ENCODE measurements around the gene SRCIN1. TPM values are rescaled to one million over a fixed set of nuclear protein-coding genes. Genes with fewer than 3 reads are reported as not detected.
"Not testable (repeated sequence)": the region's sequence is repeated elsewhere in the genome, so short reads cannot be mapped to it uniquely, and the experiment has no call there.

Gene SRCIN1
- total RNA-seq, 1 donor from 2014 or later: 3.5 TPM

DNA sequence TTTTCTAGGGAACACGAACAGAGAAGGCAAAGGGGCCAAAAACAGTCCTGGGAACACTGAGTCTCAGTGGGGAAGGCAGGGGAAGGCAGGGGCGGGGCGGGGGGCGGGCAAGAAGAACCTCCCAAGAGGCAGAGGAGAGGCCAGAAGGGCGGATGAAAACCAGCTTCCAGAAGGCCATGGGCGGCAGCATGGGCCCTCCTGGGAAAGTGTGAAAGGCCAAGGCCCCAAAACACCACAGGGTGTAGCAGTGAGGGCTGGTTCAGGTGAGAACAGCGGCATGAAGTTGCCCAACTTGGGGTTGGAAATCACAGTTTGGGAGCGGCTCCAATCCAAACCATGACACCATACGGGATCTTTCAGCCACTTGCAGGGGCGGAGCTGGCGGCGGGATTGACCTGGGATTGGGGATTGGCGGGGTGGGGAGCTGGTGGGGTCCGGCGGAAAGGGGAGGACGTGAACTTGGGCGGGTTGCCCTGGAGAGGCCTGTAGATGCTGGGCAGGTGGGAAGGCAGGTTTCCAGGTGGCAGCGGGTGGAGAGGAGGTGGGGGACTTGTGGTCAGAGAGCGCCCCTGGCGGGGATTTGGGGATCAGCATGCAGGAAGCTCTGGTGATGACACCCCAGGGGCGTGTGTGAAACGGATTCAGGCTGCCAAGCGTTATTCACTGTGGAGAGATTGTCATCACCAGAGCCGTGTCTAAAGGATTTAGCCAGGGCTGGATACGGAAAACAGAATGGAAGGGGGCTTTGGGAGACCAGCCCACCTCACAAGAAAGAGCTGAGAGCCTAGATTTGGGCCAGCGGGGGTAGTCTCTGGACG lies 96.6 kb downstream of the SRCIN1 start:
- DNase-seq: peak; percentile 82

DNA sequence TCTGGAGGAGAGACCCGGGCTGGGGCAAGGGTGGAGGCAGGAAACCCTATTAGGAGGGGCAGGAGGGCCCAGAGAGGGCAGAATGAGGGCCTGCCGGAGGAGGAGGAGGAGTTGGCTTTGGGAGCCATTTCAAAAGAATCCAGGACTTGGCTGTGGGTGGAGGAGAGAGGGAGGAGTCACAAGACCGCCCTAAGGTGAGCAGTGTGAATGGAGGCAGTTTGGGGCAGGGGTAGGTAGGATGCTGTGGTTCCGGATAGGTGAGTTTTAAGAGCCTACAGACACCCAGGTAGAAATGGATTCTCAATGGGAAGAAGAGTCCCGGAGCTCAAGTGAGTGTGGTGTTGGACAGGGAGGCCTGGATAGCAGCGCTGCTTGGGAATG lies 97.2 kb downstream of the SRCIN1 start:
- no peak for DNase-seq

DNA sequence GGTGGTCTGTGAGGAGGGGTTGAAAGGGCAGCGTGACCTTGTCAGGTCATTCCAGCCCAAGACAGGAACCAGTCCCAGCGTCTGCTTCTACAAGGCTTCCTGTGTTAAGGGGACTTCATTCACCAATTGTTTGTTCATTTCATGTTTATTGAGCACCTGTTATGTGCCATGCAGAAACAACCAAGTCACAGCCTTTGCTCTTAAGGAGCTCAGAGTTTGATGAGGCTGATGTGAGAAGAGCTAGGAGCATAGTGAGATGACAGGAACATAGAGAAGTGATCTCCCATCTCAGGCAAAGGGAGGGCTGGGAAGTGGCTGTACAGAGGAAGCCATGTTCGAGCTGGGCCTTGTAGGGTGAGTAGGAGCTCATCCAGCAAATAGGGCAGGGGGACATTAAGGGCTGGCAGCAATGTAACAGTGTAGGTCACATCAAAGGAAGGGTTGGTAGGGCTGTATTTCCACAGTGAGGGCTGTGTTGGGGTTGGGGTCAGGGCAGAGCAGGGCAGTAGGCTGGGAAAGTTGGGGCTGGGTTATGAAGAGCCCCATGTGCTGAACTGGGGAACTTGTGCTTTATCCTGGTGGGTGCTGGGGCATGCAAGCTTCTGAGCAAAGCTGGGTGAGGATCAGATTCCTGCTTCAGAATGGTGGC lies 97.7 kb downstream of the SRCIN1 start:
- DNase-seq: no peak

- no peak for DNase-seq
These were observed 98.3 kb downstream of the SRCIN1 start for GRCh38 chr17:38507436-38507835.

DNA sequence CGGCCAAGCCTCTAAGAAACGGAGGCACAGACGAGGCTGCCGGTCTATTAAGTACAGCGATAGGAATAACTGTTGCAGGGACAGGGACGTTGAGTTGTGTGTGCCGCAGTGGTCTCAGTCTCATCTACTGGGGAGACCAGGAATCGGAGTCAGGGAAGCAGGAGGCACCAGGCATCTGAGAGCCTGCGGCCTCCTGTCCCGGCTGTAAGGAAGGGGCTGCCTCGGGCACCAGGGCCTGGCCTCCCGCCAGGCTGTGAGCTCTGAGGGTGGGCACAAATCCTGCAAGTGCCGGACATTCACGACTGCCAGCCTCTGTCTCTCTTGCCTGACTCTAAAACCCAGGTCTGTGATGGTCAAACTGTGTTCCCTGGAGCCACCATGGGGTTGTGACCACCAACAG lies 101.5 kb downstream of the SRCIN1 start:
- no peak for DNase-seq

GRCh38 chr17:38503286-38503913 lies 102.4 kb downstream of the SRCIN1 start:
- DNase-seq: not testable (repeated sequence)

GRCh38 chr17:38501718-38502117 lies 104.0 kb downstream of the SRCIN1 start:
- not testable (repeated sequence) for DNase-seq

GRCh38 chr17:38499230-38499629 lies 106.5 kb downstream of the SRCIN1 start:
- not testable (repeated sequence) for DNase-seq

DNA sequence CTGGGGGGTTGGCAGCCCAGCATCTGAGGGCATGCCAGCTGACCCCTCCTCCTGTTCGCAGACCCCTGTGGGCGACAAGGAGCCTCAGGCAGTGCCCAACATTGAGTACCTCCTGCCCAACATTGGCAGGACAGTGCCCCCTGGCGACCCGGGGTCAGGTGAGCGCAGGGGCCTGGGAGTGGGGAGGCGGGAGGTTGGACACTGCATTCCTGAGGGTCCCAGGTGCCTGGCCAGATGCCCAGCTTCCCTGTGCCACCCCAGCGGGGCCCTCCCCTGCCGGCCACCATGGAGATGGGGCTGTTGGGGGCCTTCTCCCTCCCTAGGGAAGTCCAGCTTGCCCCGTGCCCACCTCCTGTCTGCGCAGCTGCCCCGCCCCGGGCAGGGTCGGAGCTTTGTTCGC lies 107.4 kb downstream of the SRCIN1 start:
- DNase-seq: no peak

DNA sequence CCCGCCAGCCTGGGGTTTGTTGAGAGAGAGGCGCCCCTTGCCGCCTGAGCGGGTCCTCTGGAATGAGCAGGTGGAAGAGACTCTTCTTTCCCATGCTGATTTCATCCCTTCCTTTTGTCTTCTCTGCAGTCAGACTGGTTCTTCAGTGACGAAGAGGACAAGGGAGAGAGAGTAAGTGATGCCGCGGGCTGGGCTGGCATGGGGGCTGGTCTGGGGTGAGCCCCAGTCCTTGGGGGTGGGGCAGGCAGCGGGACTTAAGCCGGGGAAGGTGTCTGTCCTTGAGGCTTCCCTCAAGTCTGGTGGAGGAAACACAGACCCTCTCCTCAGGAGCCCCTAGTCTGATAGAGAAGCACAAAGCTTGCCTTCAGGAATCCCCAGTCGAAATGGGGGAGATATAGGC lies 108.1 kb downstream of the SRCIN1 start:
- not testable (repeated sequence) for DNase-seq

GRCh38 chr17:38494152-38494551 lies 111.6 kb downstream of the SRCIN1 start:
- not testable (repeated sequence) for DNase-seq

DNA sequence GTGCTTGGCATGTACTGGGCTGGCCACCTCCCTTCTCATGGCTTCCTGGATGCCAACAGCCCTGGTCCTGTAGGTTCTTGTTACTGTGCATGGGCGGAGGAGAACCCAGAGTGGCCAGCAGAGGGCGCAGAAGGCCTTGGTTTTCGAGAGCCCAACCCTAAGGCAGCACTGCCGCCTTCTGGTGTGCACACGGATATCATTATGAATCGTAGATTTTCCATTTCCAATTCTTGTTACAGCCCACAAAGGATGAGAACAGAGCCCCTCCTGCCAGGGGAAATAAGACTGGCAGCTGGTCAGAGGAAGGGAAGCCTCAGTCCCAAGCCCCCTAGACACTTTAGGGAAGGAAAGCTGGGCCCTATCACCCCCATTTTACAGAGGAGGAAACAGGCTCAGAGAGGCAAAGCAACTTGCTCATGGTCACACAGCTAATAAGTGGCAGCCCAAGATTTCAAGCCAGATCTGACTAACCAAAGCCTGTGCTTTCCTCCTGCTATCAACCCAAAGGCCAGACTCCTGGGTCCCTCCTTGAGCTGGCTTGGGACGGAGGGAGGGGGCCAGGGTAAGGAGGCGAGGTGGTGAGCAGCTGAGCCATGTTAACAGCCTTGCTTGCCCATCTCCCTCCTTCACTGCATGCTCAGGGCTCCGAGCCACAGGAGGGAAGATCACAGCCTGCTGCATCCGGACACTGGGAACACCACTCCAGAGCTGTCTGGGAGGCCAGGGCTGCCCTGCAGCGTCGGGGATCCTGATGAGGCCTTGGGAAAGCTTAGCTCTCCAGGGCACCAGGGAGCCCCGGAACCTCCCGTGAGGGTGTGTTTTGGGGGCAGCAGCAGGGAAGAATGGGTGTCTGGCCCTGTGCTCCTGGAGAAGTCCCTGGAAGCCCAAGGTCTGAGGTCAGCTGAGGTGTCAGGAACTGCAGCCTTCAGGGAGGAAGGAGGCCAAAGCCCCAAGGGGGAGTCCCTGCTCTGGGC lies 113.4 kb downstream of the SRCIN1 start:
- peak; percentile 63 for DNase-seq

GRCh38 chr17:38491346-38492066 lies 114.2 kb downstream of the SRCIN1 start:
- DNase-seq: not testable (repeated sequence)

DNA sequence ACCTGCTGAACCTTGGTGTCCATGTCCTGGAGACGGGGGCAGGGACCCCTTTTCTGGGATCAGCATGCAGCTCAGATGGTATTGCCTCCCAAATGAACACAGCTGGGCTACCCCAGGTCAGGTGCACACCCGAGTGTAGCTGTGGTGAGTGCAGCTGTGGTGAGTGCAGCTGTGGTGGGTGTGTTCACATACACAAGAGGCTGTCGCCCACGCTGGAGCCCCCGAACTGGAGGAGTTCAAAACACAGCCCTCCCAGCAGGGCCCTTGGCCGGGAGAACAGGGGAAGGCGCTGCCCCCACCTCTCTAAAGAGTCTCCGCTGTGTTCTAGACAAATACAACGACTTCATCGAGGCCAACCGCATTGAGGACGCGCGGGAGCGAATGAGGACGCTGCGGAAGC lies 116.0 kb downstream of the SRCIN1 start:
- not testable (repeated sequence) for DNase-seq

DNA sequence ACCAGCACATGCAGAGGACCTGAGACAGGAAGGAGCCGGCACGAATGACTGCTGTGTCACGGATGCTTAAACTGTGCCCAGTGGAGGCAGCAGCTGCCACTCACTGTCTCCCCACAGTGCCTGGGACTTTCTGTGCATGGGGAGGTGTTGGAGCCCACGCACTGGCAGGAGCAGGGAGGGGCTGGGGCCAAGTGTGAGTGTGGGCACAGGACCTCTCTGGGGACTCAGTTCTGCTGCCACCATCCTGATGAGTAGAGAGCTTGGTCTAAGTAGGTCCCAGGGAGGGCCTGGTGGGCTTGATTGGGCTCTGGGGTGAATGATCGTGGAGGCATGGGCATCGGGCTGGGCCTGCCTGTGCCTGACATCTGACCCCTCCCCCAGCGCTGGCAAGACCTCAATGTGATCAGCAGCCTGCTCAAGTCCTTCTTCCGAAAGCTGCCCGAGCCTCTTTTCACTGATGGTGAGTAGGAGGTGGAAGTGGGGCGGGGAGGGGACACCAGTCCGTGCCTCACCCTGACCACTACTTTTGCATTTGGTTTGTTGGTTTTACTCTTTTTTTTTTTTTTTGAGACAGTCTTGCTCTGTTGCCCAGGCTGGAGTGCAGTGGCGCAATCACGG lies 120.0 kb downstream of the SRCIN1 start:
- not testable (repeated sequence) for DNase-seq

DNA sequence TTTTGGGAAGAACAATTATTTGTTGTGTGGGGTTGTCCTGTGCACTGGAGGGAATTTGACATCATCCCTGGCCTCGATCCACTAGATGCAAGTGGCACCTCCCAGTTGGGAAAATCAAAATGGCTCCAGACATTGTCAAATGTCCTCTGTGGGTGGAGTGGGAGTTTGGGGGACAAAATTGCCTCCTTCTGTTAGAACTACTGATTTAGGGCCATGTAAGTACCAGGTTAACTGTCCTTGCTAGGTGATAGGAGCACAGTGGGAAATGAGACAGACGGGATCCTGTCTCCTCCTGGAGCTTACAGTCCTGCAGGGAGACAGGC lies 120.6 kb downstream of the SRCIN1 start:
- DNase-seq: no peak

GRCh38 chr17:38484242-38485145 lies 121.3 kb downstream of the SRCIN1 start:
- DNase-seq: peak; percentile 56

GRCh38 chr17:38482700-38483043 lies 123.1 kb downstream of the SRCIN1 start:
- DNase-seq: not testable (repeated sequence)

DNA sequence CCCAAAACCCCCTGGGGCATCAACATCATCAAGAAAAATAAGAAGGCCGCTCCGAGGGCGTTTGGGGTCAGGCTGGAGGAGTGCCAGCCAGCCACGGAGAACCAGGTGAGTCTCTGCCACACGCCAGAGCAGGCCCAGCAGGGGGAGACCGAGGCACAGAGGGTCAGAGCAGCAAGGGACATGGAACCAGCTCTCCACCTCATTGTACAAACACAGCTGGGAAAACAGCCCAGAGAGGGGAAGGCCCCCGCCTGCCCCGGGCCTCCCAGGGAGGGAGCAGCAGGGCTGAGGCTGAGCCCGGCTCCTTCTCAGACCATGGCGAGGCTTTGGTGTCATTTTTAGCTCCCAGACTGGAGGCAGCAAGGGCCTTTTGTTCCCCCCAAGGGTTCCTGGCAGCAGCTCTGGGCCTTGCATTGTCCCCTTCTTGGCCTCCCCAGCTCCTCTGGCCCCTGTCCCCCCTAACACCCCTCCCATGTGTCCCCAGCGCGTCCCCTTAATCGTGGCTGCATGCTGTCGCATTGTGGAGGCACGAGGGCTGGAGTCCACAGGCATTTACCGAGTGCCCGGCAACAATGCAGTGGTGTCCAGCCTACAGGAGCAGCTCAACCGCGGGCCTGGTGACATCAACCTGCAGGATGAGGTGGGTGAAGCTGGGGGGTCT lies 123.6 kb downstream of the SRCIN1 start:
- not testable (repeated sequence) for DNase-seq
